Measurements from ENCODE around the gene MCU.

DNA sequence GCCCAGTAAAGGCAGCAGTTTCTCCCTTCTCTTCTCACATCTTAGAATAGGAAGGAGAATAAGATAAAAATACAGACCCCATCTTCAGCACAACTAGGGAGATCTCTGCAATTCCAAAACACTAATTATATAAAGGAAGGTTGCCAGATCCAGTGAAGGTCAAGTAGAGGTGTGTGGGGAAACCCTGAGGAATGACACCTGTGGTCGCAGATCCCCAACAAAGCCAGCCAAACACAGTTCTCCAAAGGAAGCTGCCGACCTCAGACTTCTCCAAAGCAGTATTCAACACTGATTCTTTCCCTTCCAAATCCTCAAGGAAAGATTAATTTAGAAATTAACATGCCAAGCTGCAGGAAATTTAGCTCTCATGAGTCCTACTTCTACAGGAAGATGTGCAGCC is 138.7 kb downstream of the MCU start:
- no peak for TF ChIP-seq CTCF (IDR thresholded peaks at IDR 0.05; ENCODE audit: poor library complexity, severe bottlenecking)
- no peak for TF ChIP-seq EZH2 (IDR thresholded peaks at IDR 0.05; ENCODE audit: borderline replicate concordance, insufficient read depth, low read length, poor library complexity, severe bottlenecking)
- no peak for TF ChIP-seq RAD21 (conservative IDR thresholded peaks at IDR 0.05)
- TF ChIP-seq SMC3 (conservative IDR thresholded peaks at IDR 0.05; ENCODE audit: poor library complexity) = no peak
- TF ChIP-seq MXI1 (conservative IDR thresholded peaks at IDR 0.05; ENCODE audit: poor library complexity, severe bottlenecking) = no peak
- TF ChIP-seq, protein P1, sequence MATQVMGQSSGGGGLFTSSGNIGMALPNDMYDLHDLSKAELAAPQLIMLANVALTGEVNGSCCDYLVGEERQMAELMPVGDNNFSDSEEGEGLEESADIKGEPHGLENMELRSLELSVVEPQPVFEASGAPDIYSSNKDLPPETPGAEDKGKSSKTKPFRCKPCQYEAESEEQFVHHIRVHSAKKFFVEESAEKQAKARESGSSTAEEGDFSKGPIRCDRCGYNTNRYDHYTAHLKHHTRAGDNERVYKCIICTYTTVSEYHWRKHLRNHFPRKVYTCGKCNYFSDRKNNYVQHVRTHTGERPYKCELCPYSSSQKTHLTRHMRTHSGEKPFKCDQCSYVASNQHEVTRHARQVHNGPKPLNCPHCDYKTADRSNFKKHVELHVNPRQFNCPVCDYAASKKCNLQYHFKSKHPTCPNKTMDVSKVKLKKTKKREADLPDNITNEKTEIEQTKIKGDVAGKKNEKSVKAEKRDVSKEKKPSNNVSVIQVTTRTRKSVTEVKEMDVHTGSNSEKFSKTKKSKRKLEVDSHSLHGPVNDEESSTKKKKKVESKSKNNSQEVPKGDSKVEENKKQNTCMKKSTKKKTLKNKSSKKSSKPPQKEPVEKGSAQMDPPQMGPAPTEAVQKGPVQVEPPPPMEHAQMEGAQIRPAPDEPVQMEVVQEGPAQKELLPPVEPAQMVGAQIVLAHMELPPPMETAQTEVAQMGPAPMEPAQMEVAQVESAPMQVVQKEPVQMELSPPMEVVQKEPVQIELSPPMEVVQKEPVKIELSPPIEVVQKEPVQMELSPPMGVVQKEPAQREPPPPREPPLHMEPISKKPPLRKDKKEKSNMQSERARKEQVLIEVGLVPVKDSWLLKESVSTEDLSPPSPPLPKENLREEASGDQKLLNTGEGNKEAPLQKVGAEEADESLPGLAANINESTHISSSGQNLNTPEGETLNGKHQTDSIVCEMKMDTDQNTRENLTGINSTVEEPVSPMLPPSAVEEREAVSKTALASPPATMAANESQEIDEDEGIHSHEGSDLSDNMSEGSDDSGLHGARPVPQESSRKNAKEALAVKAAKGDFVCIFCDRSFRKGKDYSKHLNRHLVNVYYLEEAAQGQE (IDR thresholded peaks at IDR 0.05; ENCODE audit: borderline replicate concordance) = no peak
- no peak for TF ChIP-seq TAF1 (IDR thresholded peaks at IDR 0.05; ENCODE audit: low read depth)
- no peak for TF ChIP-seq EP300 (conservative IDR thresholded peaks at IDR 0.05; ENCODE audit: poor library complexity, severe bottlenecking)
- TF ChIP-seq POLR2AphosphoS5 (IDR thresholded peaks at IDR 0.05) = no peak

Measured in neural cell (in vitro differentiated cells).